HCT116 (cell line): ENCODE data around the gene FMOD. TPM values are rescaled to one million over a fixed set of nuclear protein-coding genes. Genes with fewer than 3 reads are reported as not detected.

Experiments used
- ATAC-seq: fragments of 200-7000 bp; cut with Tn5 transposase; 2 replicates; pipeline ENCODE4 v1.9.1; 2020; ENCODE audit warnings: mild to moderate bottlenecking, moderate library complexity
- BruUV-seq: library from RNA; stranded (reverse); fragments of 400-500 nt; replicated peaks from 2 replicates; lab custom pipeline; 2021; lab: Mats Ljungman, UMichigan
- CTCF ChIA-PET: fragments of 300-600 bp; sonication (Branson Sonifier 250); formaldehyde crosslinking; loops from one replicate; lab custom pipeline; 2021; ENCODE audit warnings: antibody characterized with exemption; lab: Charles Lee
- POLR2A ChIA-PET: fragments of 300-600, 350-600 bp; sonication (Branson Sonifier 250); formaldehyde crosslinking; loops from one replicate; lab custom pipeline; 2021; ENCODE audit warnings: antibody characterized with exemption; lab: Charles Lee
- RAD21 ChIA-PET, 2 experiments: fragments of 300-600 bp; sonication (Branson Sonifier 250); formaldehyde crosslinking; loops; one replicate each; lab custom pipeline; 2023; ENCODE audit warnings: low total read pairs in 2 of 2; ENCODE audit not compliant: uncharacterized antibody in 2 of 2, unreplicated experiment in 2 of 2, low non-redundant PET in 1 of 2; lab: Charles Lee
- DNase-seq: peaks from one replicate; pipeline ENCODE4 v3.0.0-alpha.2; 2010; ENCODE audit warnings: low read depth, low spot score
- H2AFZ ChIP-seq: fragments of 200-600 bp; shearing (Covaris generic), sonication (generic); 2 replicates; pipeline ENCODE4 v1.6.1; 2017; ENCODE audit warnings: low read depth, mixed run types, mixed read lengths, antibody characterized with exemption, low read length; ENCODE audit not compliant: poor library complexity, severe bottlenecking
- H3K27ac ChIP-seq: 2 replicates; pipeline ENCODE4 v1.5.1; 2012; ENCODE audit warnings: low read depth, low read length
- H3K27me3 ChIP-seq: fragments of 200-600 bp; sonication (generic); 2 replicates; pipeline ENCODE4 v1.6.1; 2016; ENCODE audit warnings: mixed run types, low read length, mixed read lengths; ENCODE audit not compliant: insufficient read depth
- H3K36me3 ChIP-seq, 2 experiments: fragments of 200-500 bp in 1 of 2; fragments of 200-600 bp in 1 of 2; sonication (Bioruptor generic) in 1 of 2; sonication (generic) in 1 of 2; 2 replicates each; pipeline versions ENCODE4 v1.5.1 to v1.6.1; 2014 to 2016; ENCODE audit warnings: low read length in 2 of 2, inconsistent platforms in 1 of 2, mixed read lengths in 1 of 2, mixed run types in 1 of 2; ENCODE audit not compliant: insufficient read depth in 2 of 2, control insufficient read depth in 1 of 2
- H3K4me1 ChIP-seq, 2 experiments: fragments of 200-600 bp in 1 of 2; sonication (generic) in 1 of 2; 2 replicates each; pipeline versions ENCODE4 v1.5.1 to v1.6.1; 2012 to 2017; ENCODE audit warnings: low read length in 2 of 2, inconsistent platforms in 1 of 2, mild to moderate bottlenecking in 1 of 2, mixed read lengths in 1 of 2, mixed run types in 1 of 2, moderate library complexity in 1 of 2; ENCODE audit not compliant: insufficient read depth in 2 of 2, control insufficient read depth in 1 of 2
- H3K4me2 ChIP-seq: fragments of 200-600 bp; sonication (generic); 2 replicates; pipeline ENCODE4 v1.6.1; 2017; ENCODE audit warnings: mixed run types, low read length, mixed read lengths
- H3K4me3 ChIP-seq, 2 experiments: fragments of 200-600 bp in 1 of 2; sonication (generic) in 1 of 2; replicated peaks in 1 of 2; 2 replicates each; pipeline ENCODE4 v1.5.1; 2011 to 2016; ENCODE audit warnings: low read length in 2 of 2, control low read depth in 1 of 2, low read depth in 1 of 2, mild to moderate bottlenecking in 1 of 2, mixed read lengths in 1 of 2, mixed run types in 1 of 2
- H3K79me2 ChIP-seq: fragments of 200-600 bp; sonication (generic); 2 replicates; pipeline ENCODE4 v1.6.1; 2017; ENCODE audit warnings: mild to moderate bottlenecking, mixed run types, low read length, moderate library complexity, mixed read lengths; ENCODE audit not compliant: insufficient read depth
- H3K9ac ChIP-seq: fragments of 200-600 bp; sonication (generic); 2 replicates; pipeline ENCODE4 v1.6.1; 2016; ENCODE audit warnings: low read length, mixed read lengths
- H3K9me2 ChIP-seq: fragments of 200-600 bp; sonication (generic), shearing (Covaris generic); 2 replicates; pipeline ENCODE4 v1.6.1; 2017; ENCODE audit warnings: mixed run types, mild to moderate bottlenecking, moderate library complexity; ENCODE audit not compliant: insufficient read depth
- H3K9me3 ChIP-seq, 2 experiments: fragments of 200-500 bp in 1 of 2; fragments of 200-600 bp in 1 of 2; sonication (Bioruptor generic) in 1 of 2; sonication (generic) in 1 of 2; 2 replicates each; pipeline ENCODE4 v1.6.1; 2014 to 2017; ENCODE audit warnings: low read length in 2 of 2, mixed read lengths in 2 of 2, inconsistent platforms in 1 of 2, low read depth in 1 of 2, mild to moderate bottlenecking in 1 of 2, mixed run types in 1 of 2, moderate library complexity in 1 of 2; ENCODE audit not compliant: control insufficient read depth in 1 of 2, insufficient read depth in 1 of 2
- H4K20me1 ChIP-seq: fragments of 200-600 bp; sonication (generic), shearing (Covaris generic); 2 replicates; pipeline ENCODE4 v1.6.1; 2017; ENCODE audit warnings: mixed run types, mild to moderate bottlenecking, moderate library complexity; ENCODE audit not compliant: insufficient read depth
- CBX3 ChIP-seq: IDR thresholded peaks from 2 replicates; pipeline ENCODE4 v1.6.1; 2012; ENCODE audit warnings: low read depth
- CEBPB ChIP-seq: IDR thresholded peaks from 2 replicates; pipeline ENCODE4 v1.6.1; 2012; ENCODE audit warnings: low read depth
- CTCF ChIP-seq, 3 experiments: fragments of 200-600 bp in 1 of 3; sonication (generic) in 1 of 3; IDR thresholded peaks in 2 of 3; conservative IDR thresholded peaks in 1 of 3; 2 replicates each; pipeline ENCODE4 v1.5.1; 2012 to 2017; ENCODE audit warnings: low read depth in 2 of 3, low read length in 2 of 3, antibody characterized with exemption in 1 of 3, borderline replicate concordance in 1 of 3, control low read depth in 1 of 3, mild to moderate bottlenecking in 1 of 3, mixed read lengths in 1 of 3, mixed run types in 1 of 3, moderate library complexity in 1 of 3; ENCODE audit not compliant: insufficient read depth in 1 of 3
- EGR1 ChIP-seq: IDR thresholded peaks from 2 replicates; pipeline ENCODE4 v1.6.1; 2012; ENCODE audit warnings: low read depth
- ELF1 ChIP-seq: IDR thresholded peaks from 2 replicates; pipeline ENCODE4 v1.6.1; 2012; ENCODE audit warnings: low read depth, borderline replicate concordance
- FOSL1 ChIP-seq: IDR thresholded peaks from 2 replicates; pipeline ENCODE4 v1.6.1; 2012; ENCODE audit warnings: low read depth
- JUND ChIP-seq: IDR thresholded peaks from 2 replicates; pipeline ENCODE4 v1.6.1; 2012
- MAX ChIP-seq: IDR thresholded peaks from 2 replicates; pipeline ENCODE4 v1.6.1; 2012
- POLR2AphosphoS5 ChIP-seq: IDR thresholded peaks from 2 replicates; pipeline ENCODE4 v1.6.1; 2011; ENCODE audit warnings: mild to moderate bottlenecking, low read depth, low read length, moderate library complexity
- RAD21 ChIP-seq: IDR thresholded peaks from 2 replicates; pipeline ENCODE4 v1.6.1; 2012; ENCODE audit warnings: low read depth, mild to moderate bottlenecking
- REST ChIP-seq: IDR thresholded peaks from 2 replicates; pipeline ENCODE4 v1.6.1; 2012; ENCODE audit warnings: low read depth
- SRF ChIP-seq: IDR thresholded peaks from 2 replicates; pipeline ENCODE4 v1.6.1; 2012; ENCODE audit warnings: low read depth
- ZBTB33 ChIP-seq: IDR thresholded peaks from 2 replicates; pipeline ENCODE4 v1.6.1; 2011; ENCODE audit warnings: mild to moderate bottlenecking, low read length, moderate library complexity; ENCODE audit not compliant: insufficient replicate concordance; ENCODE audit errors: extremely low read depth
- intact Hi-C: fragments of 100-400 bp; cut with micrococcal nuclease; formaldehyde crosslinking; loops from 2 replicates; pipeline ENCODE4 v1.10.0; 2022
- total RNA-seq: library from RNA; stranded (reverse); gene quantifications from one replicate; pipeline ENCODE4 v1.2.1, GENCODE V29; 2021; ENCODE audit not compliant: unreplicated experiment

The FMOD gene
- total RNA-seq, 1 experiment from 2014 or later: not detected

GRCh38 chr1:203322500-203323179 lies 28.3 kb downstream of the FMOD start (continued):
- TF ChIP-seq REST (no peak), FOSL1 (no peak), CEBPB (no peak), MAX (no peak), CBX3 (no peak)

- no TSS peak for BruUV-seq
- POLR2A ChIA-PET: interaction anchor here (1.3 to 1.5 kb wide), 2 partner anchors 12 to 15 kb away, joined by 3 to 7 read pairs; no protein-coding TSS in a partner anchor
- no peaks in the 10 kb centered on the region for H3K9me2 ChIP-seq
- H3K36me3 ChIP-seq: no peaks in the 10 kb centered on the region
- no peak overlapping the region for H3K27ac ChIP-seq
- no peak overlapping the region for H3K9ac ChIP-seq
- no peaks in the 10 kb centered on the region for H3K9me3 ChIP-seq
- no peak overlapping the region for H3K4me3 ChIP-seq
- intact Hi-C loops: no loop called here
- DNase-seq (no peak), ATAC-seq (no peak)
- no peaks in the 10 kb centered on the region for H3K79me2 ChIP-seq
- no peak overlapping the region for H2AFZ ChIP-seq
- H4K20me1 ChIP-seq: no peaks in the 10 kb centered on the region
- CTCF ChIA-PET: interaction anchor here (1.2 kb wide), 1 partner anchor 53 kb away, joined by 5 read pairs; no protein-coding TSS in a partner anchor
- peaks cover 1 to 2% of the 10 kb centered on the region in 2 experiments; a peak in 2 of 4 replicates for H3K4me1 ChIP-seq
- RAD21 ChIA-PET: no interaction called here
- no peak overlapping the region for H3K4me2 ChIP-seq
- H3K27me3 ChIP-seq: peaks cover 17% of the 10 kb centered on the region
- TF ChIP-seq JUND (no peak), EGR1 (no peak), POLR2AphosphoS5 (no peak), MAX (no peak), ZBTB33 (no peak), RAD21 (no peak), SRF (no peak), CTCF (IDR thresholded peaks at IDR 0.05 in 2 of 3, conservative IDR thresholded peaks at IDR 0.05 in 1 of 3; ENCODE audit: borderline replicate concordance in 1 of 3, insufficient read depth in 1 of 3, low read depth in 2 of 3, low read length in 2 of 3) (no peak), FOSL1 (no peak), ELF1 (no peak)
Measured at GRCh38 chr1:203321273-203322052, 29.5 kb downstream of the FMOD start.
